Mammary epithelial cell (primary cell): ENCODE results near the gene MSANTD1.

ENCODE experiments used
- EZH2 ChIP-seq: IDR thresholded peaks from 2 replicates; pipeline ENCODE4 v1.6.1; 2012; ENCODE audit warnings: low read length, inconsistent platforms, borderline replicate concordance
- TF ChIP-seq, protein P1 (sequence below), 2 donors: IDR thresholded peaks in 1 of 2; conservative IDR thresholded peaks in 1 of 2; 2 replicates each; pipeline ENCODE4 v1.5.1; 2011 to 2012; ENCODE audit warnings: inconsistent platforms in 2 of 2, low read length in 2 of 2, mild to moderate bottlenecking in 2 of 2, control low read depth in 1 of 2, low read depth in 1 of 2; ENCODE audit not compliant: insufficient read depth in 1 of 2; ENCODE audit errors: extremely low read depth in 1 of 2

- TF ChIP-seq, protein P1, sequence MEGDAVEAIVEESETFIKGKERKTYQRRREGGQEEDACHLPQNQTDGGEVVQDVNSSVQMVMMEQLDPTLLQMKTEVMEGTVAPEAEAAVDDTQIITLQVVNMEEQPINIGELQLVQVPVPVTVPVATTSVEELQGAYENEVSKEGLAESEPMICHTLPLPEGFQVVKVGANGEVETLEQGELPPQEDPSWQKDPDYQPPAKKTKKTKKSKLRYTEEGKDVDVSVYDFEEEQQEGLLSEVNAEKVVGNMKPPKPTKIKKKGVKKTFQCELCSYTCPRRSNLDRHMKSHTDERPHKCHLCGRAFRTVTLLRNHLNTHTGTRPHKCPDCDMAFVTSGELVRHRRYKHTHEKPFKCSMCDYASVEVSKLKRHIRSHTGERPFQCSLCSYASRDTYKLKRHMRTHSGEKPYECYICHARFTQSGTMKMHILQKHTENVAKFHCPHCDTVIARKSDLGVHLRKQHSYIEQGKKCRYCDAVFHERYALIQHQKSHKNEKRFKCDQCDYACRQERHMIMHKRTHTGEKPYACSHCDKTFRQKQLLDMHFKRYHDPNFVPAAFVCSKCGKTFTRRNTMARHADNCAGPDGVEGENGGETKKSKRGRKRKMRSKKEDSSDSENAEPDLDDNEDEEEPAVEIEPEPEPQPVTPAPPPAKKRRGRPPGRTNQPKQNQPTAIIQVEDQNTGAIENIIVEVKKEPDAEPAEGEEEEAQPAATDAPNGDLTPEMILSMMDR (conservative IDR thresholded peaks at IDR 0.05 in 1 of 2, IDR thresholded peaks at IDR 0.05 in 1 of 2; ENCODE audit: extremely low read depth in 1 of 2, insufficient read depth in 1 of 2, low read depth in 1 of 2, low read length in 2 of 2), result no peak
- no peak for TF ChIP-seq EZH2
Measured at GRCh38 chr4:3303565-3303824, 54.5 kb downstream of the MSANTD1 start.
